ENCODE measurements around the gene DIAPH2.

DNA sequence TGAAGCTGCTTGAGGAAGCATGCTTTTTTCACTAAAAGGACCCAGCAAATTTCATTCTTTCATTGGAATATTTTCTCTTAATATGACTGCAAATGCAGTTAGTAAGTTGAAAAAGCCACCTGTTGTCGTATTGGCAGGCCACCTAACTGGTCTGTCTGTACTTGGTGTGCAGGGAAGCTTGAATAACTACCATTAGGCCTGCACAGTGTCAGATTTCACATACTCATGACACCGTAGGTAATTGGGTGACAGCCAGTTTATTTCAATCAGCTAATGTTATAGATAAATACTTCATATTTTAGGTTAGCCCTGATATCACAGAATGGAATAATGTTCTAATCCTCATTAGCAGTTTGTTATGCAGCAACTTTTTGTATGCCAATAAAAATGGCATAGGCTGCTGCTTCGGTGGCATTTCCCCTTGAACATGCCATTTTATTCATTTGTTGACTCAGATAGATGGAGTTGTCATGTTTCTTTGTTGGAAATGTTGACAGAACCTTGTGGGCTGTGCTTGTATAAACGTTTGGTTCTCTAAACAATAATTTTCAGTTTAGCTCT is 372.8 kb downstream of the DIAPH2 start:
- TF ChIP-seq GATA3 (IDR thresholded peaks at IDR 0.05; ENCODE audit: low read depth, low read length) (no peak), GATA2 (IDR thresholded peaks at IDR 0.05; ENCODE audit: low read depth, low read length) (no peak)

All from SH-SY5Y (cell line).